ENCODE data around the gene AP3S2. TPM values are rescaled to one million over a fixed set of nuclear protein-coding genes. Genes with fewer than 3 reads are reported as not detected.

The AP3S2 gene
- total and polyA plus RNA-seq, 2 of the 4 experiments (the other 2 are of a cell fraction): 12.6 to 34.1 TPM

DNA sequence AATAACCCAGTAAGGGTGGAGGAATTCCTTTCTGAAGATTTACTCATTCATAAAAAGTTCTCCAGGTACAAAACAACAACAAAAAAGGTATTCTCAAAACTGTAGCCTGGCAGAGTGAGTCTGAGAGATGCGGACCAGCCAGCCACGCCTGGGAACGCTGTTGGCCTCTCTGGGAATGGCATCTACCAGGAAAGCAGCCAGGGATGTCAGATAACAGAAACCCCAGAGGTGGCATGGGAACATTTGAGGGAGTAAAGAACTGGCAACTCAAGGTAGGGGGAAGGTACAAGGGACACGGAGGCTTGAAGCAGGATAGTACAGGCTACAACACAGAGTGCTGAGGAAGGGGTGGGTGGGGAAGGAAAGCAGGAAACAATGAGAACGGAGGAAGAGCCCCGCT is 7.1 kb upstream of the AP3S2 start:
- TF ChIP-seq SMC3 (IDR thresholded peaks at IDR 0.05; ENCODE audit: low read depth, low read length) (no peak), CHD1 (IDR thresholded peaks at IDR 0.05; ENCODE audit: low read depth, low read length) (no peak)
- H3K23ac ChIP-seq (ENCODE audit: low read depth, low read length): no peak overlapping the region
- no peak overlapping the region for H2BK5ac ChIP-seq (ENCODE audit: low read depth, low read length, poor library complexity, severe bottlenecking)
- H3K36me3 ChIP-seq (ENCODE audit: control insufficient read depth, insufficient read depth, low read length): peaks cover 23% of the 10 kb centered on the region
- H2BK120ac ChIP-seq (ENCODE audit: low read depth, low read length): no peak overlapping the region
- no peak overlapping the region for H2BK15ac ChIP-seq (ENCODE audit: low read depth, low read length)
- H3K4me2 ChIP-seq (ENCODE audit: low read depth, low read length): no peak overlapping the region
- H3K14ac ChIP-seq (replicated peaks; ENCODE audit: low read depth, low read length): no peak overlapping the region
- CTCF ChIA-PET: no interaction called here
- 90% methylated on average over 4 of the region's 6 CpGs; no CpG with 5 or more reads in 1 of the 2 experiments for whole genome bisulfite sequencing, 2 experiments (ENCODE audit: extremely low coverage in 2 of 2, insufficient read length in 1 of 2)
- no peak overlapping the region for H3K4me3 ChIP-seq (ENCODE audit: insufficient read depth, low read depth, low read length)
- no peak overlapping the region for H2BK20ac ChIP-seq (ENCODE audit: low read depth, low read length)
- H4K8ac ChIP-seq (ENCODE audit: low read depth in 2 of 2, low read length in 2 of 2): no peak overlapping the region
- H2AFZ ChIP-seq (replicated peaks; ENCODE audit: low read length, poor library complexity): no peak overlapping the region
- no peaks in the 10 kb centered on the region for H3K27me3 ChIP-seq (ENCODE audit: control insufficient read depth, insufficient read depth, low read length)
- in situ Hi-C loops (cut with MboI; ENCODE audit: low sequenced_read_pairs) (no loop called here), dilution Hi-C loops (cut with HindIII; ENCODE audit: low sequenced_read_pairs, unreplicated experiment) (no loop called here), intact Hi-C loops (cut with micrococcal nuclease) (no loop called here)
- H4K20me1 ChIP-seq (ENCODE audit: insufficient read depth, low read length): no peaks in the 10 kb centered on the region; the same call in 1 of the 2 replicates
- DNase-seq (no peak), ATAC-seq (ENCODE audit: low read depth) (no peak)
- POLR2A ChIA-PET (ENCODE audit: unreplicated experiment): no interaction called here
- no peak overlapping the region for H3K4ac ChIP-seq (ENCODE audit: low read depth, low read length)
- no peak overlapping the region for H3K9ac ChIP-seq (ENCODE audit: low read depth, low read length)
- no peak overlapping the region for H3K27ac ChIP-seq (ENCODE audit: insufficient read depth, low read length)
- H4K5ac ChIP-seq (ENCODE audit: low read depth, low read length): no peak overlapping the region
- H2AK9ac ChIP-seq (replicated peaks; ENCODE audit: low read depth, low read length, poor library complexity): peak overlapping the region; percentile 72
- H3K79me1 ChIP-seq (ENCODE audit: low read depth in 1 of 2, low read length in 2 of 2): no peaks in the 10 kb centered on the region
- no peak overlapping the region for H4K91ac ChIP-seq (ENCODE audit: insufficient read depth, low read depth, low read length)
- H3K56ac ChIP-seq (ENCODE audit: extremely low read depth, insufficient read depth, low read length): no peak overlapping the region
- no peak overlapping the region for H2AK5ac ChIP-seq (ENCODE audit: low read depth, low read length)
- no peaks in the 10 kb centered on the region for H3K9me1 ChIP-seq (ENCODE audit: insufficient read depth, low read length)
- no TSS peak for BruUV-seq (replicated peaks)
- H3K18ac ChIP-seq (ENCODE audit: low read depth, low read length): no peak overlapping the region
- H3K4me1 ChIP-seq (ENCODE audit: control insufficient read depth, insufficient read depth, low read length): no peaks in the 10 kb centered on the region
- H3K9me3 ChIP-seq (ENCODE audit: control insufficient read depth, insufficient read depth, low read length): no peaks in the 10 kb centered on the region
